Neural progenitor cell (in vitro differentiated cells): ENCODE results near the gene ECT2.

Experiments
- CTCF ChIP-seq: fragments of 200-600 bp; sonication (generic); IDR thresholded peaks from 2 replicates; pipeline ENCODE4 v1.5.1; 2017; ENCODE audit warnings: antibody characterized with exemption, mild to moderate bottlenecking
- EZH2 ChIP-seq: fragments of 200-600 bp; sonication (generic); IDR thresholded peaks from 2 replicates; pipeline ENCODE4 v1.6.1; 2017; ENCODE audit warnings: antibody characterized with exemption, mild to moderate bottlenecking, moderate library complexity
- EZH2phosphoT487 ChIP-seq: fragments of 200-600 bp; sonication (generic); IDR thresholded peaks from 2 replicates; pipeline ENCODE4 v1.6.1; 2017; ENCODE audit warnings: antibody characterized with exemption

- TF ChIP-seq CTCF (no peak), EZH2 (no peak), EZH2phosphoT487 (no peak)
Measured at GRCh38 chr3:172804323-172804722, 53.8 kb downstream of the ECT2 start.
